Esophagus muscularis mucosa (tissue), 4 donors: ENCODE data around the gene HID1.

Experiments
- EP300 ChIP-seq: sonication (generic); formaldehyde crosslinking; IDR thresholded peaks from one replicate; pipeline ENCODE4 v1.6.1; 2017; ENCODE audit warnings: antibody characterized with exemption
- POLR2A ChIP-seq: fragments of 450-650 bp; IDR thresholded peaks from one replicate; pipeline ENCODE4 v1.6.1; 2017; ENCODE audit warnings: antibody characterized with exemption, moderate library complexity, mild to moderate bottlenecking, low read depth
- TF ChIP-seq, protein P1 (sequence below), 3 experiments: fragments of 200-600 bp in 2 of 3; fragments of 450-650 bp in 1 of 3; sonication (generic) in 2 of 3; IDR thresholded peaks; one replicate each; pipeline ENCODE4 v1.5.1; 2017 to 2019; ENCODE audit warnings: antibody characterized with exemption in 3 of 3, mild to moderate bottlenecking in 2 of 3, moderate library complexity in 1 of 3

DNA sequence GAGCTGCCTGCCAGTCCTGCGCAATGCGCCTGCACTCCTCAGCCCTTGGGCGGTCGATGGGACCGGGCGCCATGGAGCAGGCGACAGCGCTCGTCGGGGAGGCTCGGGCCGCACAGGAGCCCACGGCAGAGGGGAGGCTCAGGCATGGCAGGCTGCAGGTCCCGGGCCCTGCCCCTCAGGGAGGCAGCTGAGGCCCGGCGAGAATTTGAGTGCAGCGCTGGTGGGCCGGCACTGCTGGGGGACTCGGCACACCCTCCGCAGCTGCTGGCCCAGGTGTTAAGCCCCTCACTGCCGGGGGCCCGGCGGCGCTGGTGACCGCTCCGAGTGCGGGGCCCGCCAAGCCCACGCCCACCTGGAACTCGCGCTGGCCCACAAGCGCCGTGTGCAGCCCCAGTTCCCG is 65.5 kb downstream of the HID1 start:
- TF ChIP-seq POLR2A (no peak), EP300 (no peak)
- TF ChIP-seq, protein P1, sequence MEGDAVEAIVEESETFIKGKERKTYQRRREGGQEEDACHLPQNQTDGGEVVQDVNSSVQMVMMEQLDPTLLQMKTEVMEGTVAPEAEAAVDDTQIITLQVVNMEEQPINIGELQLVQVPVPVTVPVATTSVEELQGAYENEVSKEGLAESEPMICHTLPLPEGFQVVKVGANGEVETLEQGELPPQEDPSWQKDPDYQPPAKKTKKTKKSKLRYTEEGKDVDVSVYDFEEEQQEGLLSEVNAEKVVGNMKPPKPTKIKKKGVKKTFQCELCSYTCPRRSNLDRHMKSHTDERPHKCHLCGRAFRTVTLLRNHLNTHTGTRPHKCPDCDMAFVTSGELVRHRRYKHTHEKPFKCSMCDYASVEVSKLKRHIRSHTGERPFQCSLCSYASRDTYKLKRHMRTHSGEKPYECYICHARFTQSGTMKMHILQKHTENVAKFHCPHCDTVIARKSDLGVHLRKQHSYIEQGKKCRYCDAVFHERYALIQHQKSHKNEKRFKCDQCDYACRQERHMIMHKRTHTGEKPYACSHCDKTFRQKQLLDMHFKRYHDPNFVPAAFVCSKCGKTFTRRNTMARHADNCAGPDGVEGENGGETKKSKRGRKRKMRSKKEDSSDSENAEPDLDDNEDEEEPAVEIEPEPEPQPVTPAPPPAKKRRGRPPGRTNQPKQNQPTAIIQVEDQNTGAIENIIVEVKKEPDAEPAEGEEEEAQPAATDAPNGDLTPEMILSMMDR (IDR thresholded peaks at IDR 0.05): no peak
